Right ventricle myocardium inferior (tissue), 1 donor: Measurements from ENCODE around the gene NRP2. TPM values are rescaled to one million over a fixed set of nuclear protein-coding genes. Genes with fewer than 3 reads are reported as not detected.
A peak's percentile ranks its signal among the peaks of the same experiment; 100 is the strongest.

Source experiments
- ATAC-seq: fragments of 200-7000 bp; cut with Tn5 transposase; one replicate; pipeline ENCODE4 v1.9.1; 2020; ENCODE audit warnings: mild to moderate bottlenecking, moderate library complexity
- DNase-seq: peaks from one replicate; pipeline ENCODE4 v3.0.0; 2021; ENCODE audit errors: missing footprints
- intact Hi-C: fragments of 100-400 bp; cut with DNase I; formaldehyde crosslinking; loops from one replicate; pipeline ENCODE4 v1.11.0; 2022
- total RNA-seq: library from RNA; stranded (reverse); fragmentation: NEBNext Ultra II Directional; extraction: Animal tissue kit (Norgen Biotek cat#: 25700); gene quantifications from one replicate; pipeline ENCODE4 v1.2.1, GENCODE V29; 2021
- donor health status: DM: no; HTN: yes; CAD: no; lungs with severe emphysema.

The NRP2 gene
- total RNA-seq, 1 donor from 2014 or later = 7.6 TPM

GRCh38 chr2:205658068-205658467 lies 24.2 kb upstream of the NRP2 start:
- DNase-seq = no peak
- intact Hi-C loops = no loop called here

DNA sequence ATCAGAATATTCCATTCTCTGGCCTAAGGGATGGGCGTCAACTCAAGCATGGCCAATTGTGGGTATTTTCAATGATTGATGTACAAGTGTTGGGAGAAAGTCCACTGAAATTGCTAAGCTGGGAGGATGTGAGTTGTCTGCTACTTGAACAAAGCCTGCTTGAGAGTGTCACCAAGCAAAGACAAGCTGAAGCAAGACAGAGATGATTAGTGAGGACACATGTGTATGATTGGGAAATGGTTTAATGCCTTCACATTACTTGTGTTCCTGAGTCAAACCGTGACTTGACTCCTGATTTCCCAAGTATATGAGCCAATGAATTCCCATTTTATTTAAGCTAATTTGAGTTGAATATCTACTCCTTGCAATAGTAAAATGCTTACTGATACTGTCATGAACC lies 23.7 kb upstream of the NRP2 start:
- no peak for ATAC-seq
- no peak for DNase-seq
- intact Hi-C loops = no loop called here

More at GRCh38 chr2:205658068-205658467, 24.2 kb upstream of the NRP2 start:
- ATAC-seq = no peak

- DNase-seq = no peak
- ATAC-seq = no peak
- intact Hi-C loops = no loop called here
These were observed 22.4 kb upstream of the NRP2 start for GRCh38 chr2:205659922-205660321.

- intact Hi-C loops = no loop called here
- ATAC-seq (peak; percentile 22), DNase-seq (no peak)
These were observed 21.7 kb upstream of the NRP2 start for GRCh38 chr2:205660521-205661124.

DNA sequence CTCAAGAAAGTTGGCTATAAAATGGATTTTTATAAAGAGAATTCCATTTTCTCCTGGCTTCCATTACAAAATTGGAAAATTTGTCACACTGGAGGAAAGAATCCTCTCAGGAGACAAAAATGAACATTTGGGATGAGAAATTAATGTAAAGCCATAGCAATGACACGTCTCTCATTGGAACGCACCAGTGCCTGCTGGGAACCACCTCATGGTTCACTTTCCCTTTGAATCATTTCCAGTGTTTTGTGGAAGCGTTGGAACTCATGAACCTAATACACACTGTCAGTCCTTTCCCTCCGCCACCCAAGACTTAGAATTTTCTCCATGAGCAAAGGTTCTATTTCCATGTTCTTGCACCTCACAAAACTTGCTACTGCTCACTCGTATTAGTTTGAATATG lies 21.0 kb upstream of the NRP2 start:
- no peak for ATAC-seq
- intact Hi-C loops = no loop called here
- DNase-seq = no peak

- DNase-seq = no peak
- no peak for ATAC-seq
- intact Hi-C loops = no loop called here
These were observed 19.9 kb upstream of the NRP2 start for GRCh38 chr2:205662206-205662965.

DNA sequence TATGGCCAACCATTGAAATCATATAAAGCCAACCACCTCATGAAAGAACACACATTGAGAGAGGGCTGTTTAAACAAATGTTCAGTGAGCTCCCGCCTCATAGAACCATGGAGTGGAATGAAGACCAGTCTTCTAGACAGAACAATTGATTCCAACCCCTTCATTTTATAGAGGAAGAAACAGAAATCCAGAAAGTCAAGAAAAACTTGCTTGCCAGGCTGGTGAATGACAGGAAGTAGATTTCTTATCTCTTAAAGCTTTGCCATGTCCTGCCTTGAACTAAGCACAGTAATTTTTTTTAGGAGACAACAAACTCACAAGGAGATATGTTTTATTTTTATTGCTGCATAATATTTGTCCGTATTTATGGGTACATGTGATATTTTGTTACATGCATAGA lies 16.5 kb upstream of the NRP2 start:
- ATAC-seq = no peak

GRCh38 chr2:205670292-205670691 lies 12.0 kb upstream of the NRP2 start:
- intact Hi-C loops = loop anchor here (10.0 kb wide), 2 partner anchors 795 to 975 kb away; no protein-coding TSS in a partner anchor
- ATAC-seq (no peak), DNase-seq (no peak)

More for the DNA sequence above, 16.5 kb upstream of the NRP2 start:
- DNase-seq = no peak
- intact Hi-C loops = no loop called here

- intact Hi-C loops = loop anchor here (10.0 kb wide), 2 partner anchors 799 to 979 kb away; no protein-coding TSS in a partner anchor
- ATAC-seq (no peak), DNase-seq (no peak)
These were observed 9.0 kb upstream of the NRP2 start for GRCh38 chr2:205673312-205673711.

DNA sequence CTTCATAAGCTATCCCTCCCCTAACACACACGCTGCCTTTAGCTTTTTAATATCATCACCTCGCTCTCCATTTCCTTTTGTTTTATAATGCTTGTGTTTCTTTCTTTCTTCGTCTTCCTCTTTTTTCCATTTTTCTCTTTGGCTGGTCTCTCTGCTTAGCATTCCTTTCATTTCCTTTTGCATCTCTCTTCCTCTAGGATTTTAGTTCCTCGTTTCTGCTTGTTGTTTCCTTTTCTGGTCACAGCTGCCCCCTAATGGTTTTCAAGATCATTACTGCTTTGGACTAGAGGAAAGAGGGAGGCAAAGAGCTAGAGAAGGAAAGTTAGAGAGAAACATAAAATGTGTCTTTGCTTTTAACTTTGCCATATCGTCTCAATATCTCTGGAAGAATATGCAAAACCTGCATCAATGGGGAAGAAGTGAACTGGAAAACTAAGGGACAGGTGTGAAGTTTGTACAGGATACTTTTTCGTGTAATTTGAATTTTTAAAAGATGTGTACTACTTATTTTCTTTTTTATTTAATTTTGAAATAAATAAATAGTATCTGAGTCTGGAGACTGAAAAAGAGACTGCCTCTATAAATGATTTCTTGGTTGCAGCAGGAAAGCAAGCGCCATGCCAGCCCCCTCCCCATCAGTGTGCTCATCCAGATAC lies 6.3 kb upstream of the NRP2 start:
- intact Hi-C loops = loop anchor here (1.0 to 10.0 kb wide), 3 partner anchors 801 to 1350 kb away; no protein-coding TSS in a partner anchor
- DNase-seq (no peak), ATAC-seq (no peak)

GRCh38 chr2:205678541-205679142 lies 3.7 kb upstream of the NRP2 start:
- ATAC-seq (no peak), DNase-seq (no peak)
- intact Hi-C loops = loop anchor here (10.0 kb wide), 2 partner anchors 804 to 984 kb away; no protein-coding TSS in a partner anchor

- DNase-seq (no peak), ATAC-seq (no peak)
- intact Hi-C loops = loop anchor here (10.0 kb wide), 3 partner anchors 805 to 1415 kb away; no protein-coding TSS in a partner anchor
These were observed 2.8 kb upstream of the NRP2 start for GRCh38 chr2:205679410-205680009.

DNA sequence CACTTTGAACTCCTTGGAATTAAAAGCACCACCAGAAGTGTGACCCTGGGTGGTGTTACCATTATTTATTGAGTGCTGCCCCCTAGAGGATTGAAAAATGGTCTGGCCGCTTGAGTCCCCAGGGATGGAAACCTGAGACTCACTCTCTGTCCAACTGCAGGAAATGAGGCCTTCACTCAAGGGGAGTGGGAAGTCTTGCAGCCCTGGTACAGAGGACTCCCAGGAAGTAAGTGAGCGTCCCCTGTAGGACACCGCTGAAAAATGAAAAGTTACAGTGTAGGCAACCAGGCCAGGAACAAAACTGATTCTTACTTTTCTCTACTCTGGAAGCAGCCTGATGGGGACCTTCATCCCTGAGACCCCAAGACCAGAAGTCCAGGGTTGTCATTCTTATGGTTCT lies 2.2 kb upstream of the NRP2 start:
- DNase-seq (no peak), ATAC-seq (peak; percentile 20)
- intact Hi-C loops = loop anchor here (10.0 kb wide), 1 partner anchor 1415 kb away; no protein-coding TSS in a partner anchor

GRCh38 chr2:205680903-205681302 lies 1.4 kb upstream of the NRP2 start:
- ATAC-seq (no peak), DNase-seq (no peak)
- intact Hi-C loops = loop anchor here (10.0 kb wide), 1 partner anchor 1416 kb away; no protein-coding TSS in a partner anchor

GRCh38 chr2:205681401-205682238 lies 681 bp upstream of the NRP2 start:
- intact Hi-C loops = loop anchor here (10.0 kb wide), 1 partner anchor 1417 kb away; no protein-coding TSS in a partner anchor
- DNase-seq (peak; percentile 72), ATAC-seq (no peak)

DNA sequence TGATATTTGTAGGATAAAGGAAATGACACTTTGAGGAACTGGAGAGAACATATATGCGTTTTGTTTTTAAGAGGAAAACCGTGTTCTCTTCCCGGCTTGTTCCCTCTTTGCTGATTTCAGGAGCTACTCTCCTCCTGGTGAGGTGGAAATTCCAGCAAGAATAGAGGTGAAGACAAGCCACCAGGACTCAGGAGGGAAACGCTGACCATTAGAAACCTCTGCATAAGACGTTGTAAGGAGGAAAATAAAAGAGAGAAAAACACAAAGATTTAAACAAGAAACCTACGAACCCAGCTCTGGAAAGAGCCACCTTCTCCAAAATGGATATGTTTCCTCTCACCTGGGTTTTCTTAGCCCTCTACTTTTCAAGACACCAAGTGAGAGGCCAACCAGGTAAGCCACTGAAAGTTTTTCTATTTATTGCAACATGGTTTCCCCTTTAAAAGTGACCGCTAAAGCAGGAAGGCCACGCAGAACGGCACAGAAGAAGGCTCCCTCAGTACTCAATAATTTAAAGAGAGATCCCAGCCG lies 735 bp downstream of the NRP2 start:
- intact Hi-C loops = loop anchor here (10.0 kb wide), 1 partner anchor 1418 kb away; no protein-coding TSS in a partner anchor
- DNase-seq = no peak
- no peak for ATAC-seq
